Activated naive CD4-positive, alpha-beta T cell treated with anti-CD3 and anti-CD28 coated beads, Interleukin-2, amount 50 U/mL, for 16 hours (primary cell): Measurements from ENCODE around the gene PTRH2.
A peak's percentile ranks its signal among the peaks of the same experiment; 100 is the strongest.
"Not testable (repeated sequence)": the region's sequence is repeated elsewhere in the genome, so short reads cannot be mapped to it uniquely, and the experiment has no call there.

ENCODE experiments used
- DNase-seq: peaks from one replicate; pipeline ENCODE4 v3.0.0-alpha.2; 2020

Gene PTRH2

GRCh38 chr17:59707149-59707970 is at the start of gene PTRH2, which contains the start of gene VMP1:
Gene PTRH2, minus strand, starts transcription at chr17:59707430. Its CDS starts 9,452 bp downstream, at chr17:59697978.
Gene VMP1, plus strand, starts transcription at chr17:59707654. Its CDS starts 23,793 bp downstream, at chr17:59731447.
- DNase-seq: peak; percentile 92

GRCh38 chr17:59756236-59756818 is 49.1 kb upstream of the PTRH2 start:
- no peak for DNase-seq

- DNase-seq: not testable (repeated sequence)
Measured at GRCh38 chr17:59755069-59755468, 47.8 kb upstream of the PTRH2 start.

- peak; percentile 18 for DNase-seq
Measured at GRCh38 chr17:59754552-59754951, 47.3 kb upstream of the PTRH2 start.

- no peak for DNase-seq
Measured at GRCh38 chr17:59753522-59754467, 46.6 kb upstream of the PTRH2 start.

GRCh38 chr17:59752922-59753321 is 45.7 kb upstream of the PTRH2 start:
- DNase-seq: no peak

- no peak for DNase-seq
Measured at GRCh38 chr17:59752446-59752845, 45.2 kb upstream of the PTRH2 start.

GRCh38 chr17:59751955-59752413 is 44.8 kb upstream of the PTRH2 start:
- no peak for DNase-seq

- no peak for DNase-seq
Measured at GRCh38 chr17:59748591-59748990, 41.4 kb upstream of the PTRH2 start.

GRCh38 chr17:59746849-59747445 is 39.7 kb upstream of the PTRH2 start:
- DNase-seq: no peak

- DNase-seq: no peak
Measured at GRCh38 chr17:59745040-59745439, 37.8 kb upstream of the PTRH2 start.

- no peak for DNase-seq
Measured at GRCh38 chr17:59743842-59744241, 36.6 kb upstream of the PTRH2 start.

GRCh38 chr17:59737324-59737723 is 30.1 kb upstream of the PTRH2 start:
- DNase-seq: no peak

GRCh38 chr17:59734226-59734625 is 27.0 kb upstream of the PTRH2 start:
- DNase-seq: no peak

GRCh38 chr17:59733697-59734096 is 26.5 kb upstream of the PTRH2 start:
- no peak for DNase-seq

- DNase-seq: no peak
Measured at GRCh38 chr17:59730268-59730834, 23.1 kb upstream of the PTRH2 start.

- no peak for DNase-seq
Measured at GRCh38 chr17:59727817-59728533, 20.7 kb upstream of the PTRH2 start.

- no peak for DNase-seq
Measured at GRCh38 chr17:59725691-59726090, 18.5 kb upstream of the PTRH2 start.

GRCh38 chr17:59723607-59724006 is 16.4 kb upstream of the PTRH2 start:
- no peak for DNase-seq

GRCh38 chr17:59723041-59723440 is 15.8 kb upstream of the PTRH2 start:
- DNase-seq: no peak

GRCh38 chr17:59722623-59723022 is 15.4 kb upstream of the PTRH2 start:
- DNase-seq: no peak

GRCh38 chr17:59719526-59719925 is 12.3 kb upstream of the PTRH2 start:
- no peak for DNase-seq
